GM21367 (cell line): ENCODE data around the gene CD99.
"Not testable (repeated sequence)": the region's sequence is repeated elsewhere in the genome, so short reads cannot be mapped to it uniquely, and the experiment has no call there.

Experiments used
- ATAC-seq: cut with Tn5 transposase; IDR thresholded peaks from one replicate; pipeline ENCODE4 v1.9.1; 2021; ENCODE audit not compliant: unreplicated experiment

CD99 gene

GRCh38 chrX:2719774-2720447, 28.8 kb downstream of the CD99 start:
- no peak for ATAC-seq

- no peak for ATAC-seq
Measured at GRCh38 chrX:2723286-2723879, 32.3 kb downstream of the CD99 start.

- not testable (repeated sequence) for ATAC-seq
Measured at GRCh38 chrX:2727264-2727663, 36.2 kb downstream of the CD99 start.

- no peak for ATAC-seq
Measured at GRCh38 chrX:2732076-2732475, 41.0 kb downstream of the CD99 start.

GRCh38 chrX:2732649-2733048, 41.6 kb downstream of the CD99 start:
- no peak for ATAC-seq

DNA sequence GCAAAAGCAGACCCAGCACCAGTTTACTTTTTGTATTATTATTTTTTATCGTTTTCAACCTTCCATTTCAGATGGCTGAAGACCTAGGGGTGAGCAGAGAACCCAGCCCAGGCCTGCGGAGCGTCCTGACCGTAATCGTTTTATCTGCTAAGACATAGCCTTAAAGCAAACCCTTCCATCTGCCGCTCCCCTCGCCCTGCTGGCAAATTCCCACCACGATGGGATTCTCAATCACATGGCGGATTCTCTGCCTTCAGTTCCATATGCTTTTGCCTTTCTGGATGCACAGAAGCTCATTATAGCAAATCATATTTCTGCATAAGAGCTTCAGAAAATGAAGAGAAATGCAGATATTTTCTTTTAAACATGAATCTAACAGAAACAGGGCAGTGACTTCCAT, 42.2 kb downstream of the CD99 start:
- ATAC-seq = no peak

GRCh38 chrX:2735270-2735669, 44.2 kb downstream of the CD99 start:
- no peak for ATAC-seq

- no peak for ATAC-seq
Measured at GRCh38 chrX:2740672-2741071, 49.6 kb downstream of the CD99 start.

DNA sequence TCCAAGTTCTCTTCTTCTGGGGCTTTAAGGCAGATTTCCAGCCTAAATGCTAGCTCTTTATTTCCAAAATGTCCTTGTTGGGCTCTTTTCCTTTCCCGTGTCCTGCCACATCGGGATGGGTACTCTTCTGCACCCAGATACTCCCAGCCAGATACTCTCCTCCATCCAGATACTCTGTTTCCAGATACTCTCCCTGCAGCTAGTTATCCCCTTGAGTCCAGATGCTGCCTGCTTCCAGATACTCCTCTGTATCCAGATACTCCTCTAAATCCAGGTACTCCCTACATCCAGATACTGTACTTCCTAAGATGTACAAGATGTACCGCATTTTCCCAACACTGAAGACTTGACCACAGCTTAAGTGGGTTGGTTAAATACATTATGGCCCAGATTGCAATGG, 50.3 kb downstream of the CD99 start:
- ATAC-seq = no peak

DNA sequence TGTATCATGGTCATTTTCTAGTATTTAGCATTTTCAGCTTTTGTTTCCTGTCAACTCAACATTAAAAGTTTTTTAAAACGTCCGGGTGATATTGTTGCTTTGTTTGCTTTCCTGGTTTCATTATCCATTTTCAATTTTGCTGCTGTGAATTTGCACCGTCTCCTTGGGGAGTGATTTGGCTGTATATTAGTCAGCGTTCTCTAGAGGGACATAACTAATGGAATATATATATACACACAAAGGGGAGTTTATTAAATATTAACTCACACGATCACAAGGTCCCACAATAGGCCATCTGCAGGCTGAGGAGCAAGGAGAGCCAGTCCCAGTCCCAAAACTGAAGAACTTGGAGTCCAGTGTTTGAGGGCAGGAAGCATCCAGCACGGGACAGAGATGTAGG, 55.2 kb downstream of the CD99 start:
- not testable (repeated sequence) for ATAC-seq

- no peak for ATAC-seq
Measured at GRCh38 chrX:2748171-2748814, 57.2 kb downstream of the CD99 start.

DNA sequence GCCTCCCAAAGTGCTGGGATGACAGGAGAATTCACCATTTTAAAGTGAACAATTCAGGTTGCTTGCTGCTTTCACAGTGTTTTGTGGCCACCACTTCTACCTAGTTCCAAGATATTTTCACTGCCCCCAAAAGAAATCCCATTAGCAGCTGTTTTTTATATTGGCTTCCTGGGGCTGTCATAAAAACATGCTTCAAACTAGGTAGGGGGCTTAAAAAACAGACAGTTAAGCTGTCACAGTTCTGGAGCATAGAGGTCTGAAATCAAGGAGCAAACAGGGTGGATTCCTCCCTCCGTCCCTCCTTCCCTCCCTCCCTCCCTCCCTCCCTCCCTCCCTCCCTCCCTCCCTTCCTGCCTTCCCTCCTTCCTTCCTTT, 57.7 kb downstream of the CD99 start:
- ATAC-seq = no peak

DNA sequence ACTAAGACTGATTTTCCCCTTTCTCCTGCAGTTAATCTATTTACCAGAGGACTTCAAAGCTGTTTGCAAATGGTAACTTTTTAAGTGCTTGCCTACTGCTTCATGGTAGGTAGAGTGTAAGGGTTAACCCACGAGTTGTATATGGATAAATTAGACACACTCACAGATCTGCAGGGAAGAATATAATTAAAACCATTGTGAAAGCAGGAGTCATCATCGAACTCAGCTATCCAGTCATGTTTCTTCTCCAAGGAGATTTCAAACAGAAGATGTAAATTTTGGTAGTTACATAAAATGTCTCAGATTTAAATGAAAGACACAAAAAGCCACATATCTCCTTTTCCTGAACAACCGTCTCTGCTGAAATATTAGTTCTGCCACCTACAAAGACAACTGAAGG, 60.2 kb downstream of the CD99 start:
- no peak for ATAC-seq

DNA sequence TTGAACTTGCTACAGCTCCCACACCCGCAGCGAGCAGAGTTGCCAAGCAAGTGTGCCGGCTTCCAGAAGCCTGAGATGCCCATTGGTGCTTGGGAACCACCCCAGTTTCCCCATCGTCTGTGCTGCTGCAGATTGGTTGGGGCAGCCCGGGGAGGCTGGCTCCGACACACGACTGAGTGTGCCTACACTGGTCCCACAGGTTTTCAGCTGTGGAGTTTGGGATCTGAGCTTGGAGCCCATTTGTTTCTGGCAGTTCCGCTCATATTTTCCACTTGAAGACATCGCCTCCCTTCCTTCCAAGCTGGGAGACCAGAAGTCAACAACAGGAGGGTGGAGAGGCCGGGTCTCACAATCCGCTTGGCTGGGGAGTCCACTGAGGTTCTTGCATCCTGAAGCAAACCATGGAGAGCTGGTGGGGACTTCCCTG, 60.8 kb downstream of the CD99 start, which contains the start of gene XG:
Gene XG, plus strand, starts transcription at position 167 of the 427 bp plus-strand sequence. Its CDS starts 235 bp downstream, at position 402.
- not testable (repeated sequence) for ATAC-seq

- not testable (repeated sequence) for ATAC-seq
Measured at GRCh38 chrX:2752441-2752840, 61.3 kb downstream of the CD99 start.

GRCh38 chrX:2755163-2755715, 64.1 kb downstream of the CD99 start:
- ATAC-seq = not testable (repeated sequence)

GRCh38 chrX:2756548-2756947, 65.5 kb downstream of the CD99 start:
- ATAC-seq = no peak

GRCh38 chrX:2761246-2761645, 70.2 kb downstream of the CD99 start:
- ATAC-seq = no peak

GRCh38 chrX:2762671-2763070, 71.6 kb downstream of the CD99 start:
- ATAC-seq = not testable (repeated sequence)

DNA sequence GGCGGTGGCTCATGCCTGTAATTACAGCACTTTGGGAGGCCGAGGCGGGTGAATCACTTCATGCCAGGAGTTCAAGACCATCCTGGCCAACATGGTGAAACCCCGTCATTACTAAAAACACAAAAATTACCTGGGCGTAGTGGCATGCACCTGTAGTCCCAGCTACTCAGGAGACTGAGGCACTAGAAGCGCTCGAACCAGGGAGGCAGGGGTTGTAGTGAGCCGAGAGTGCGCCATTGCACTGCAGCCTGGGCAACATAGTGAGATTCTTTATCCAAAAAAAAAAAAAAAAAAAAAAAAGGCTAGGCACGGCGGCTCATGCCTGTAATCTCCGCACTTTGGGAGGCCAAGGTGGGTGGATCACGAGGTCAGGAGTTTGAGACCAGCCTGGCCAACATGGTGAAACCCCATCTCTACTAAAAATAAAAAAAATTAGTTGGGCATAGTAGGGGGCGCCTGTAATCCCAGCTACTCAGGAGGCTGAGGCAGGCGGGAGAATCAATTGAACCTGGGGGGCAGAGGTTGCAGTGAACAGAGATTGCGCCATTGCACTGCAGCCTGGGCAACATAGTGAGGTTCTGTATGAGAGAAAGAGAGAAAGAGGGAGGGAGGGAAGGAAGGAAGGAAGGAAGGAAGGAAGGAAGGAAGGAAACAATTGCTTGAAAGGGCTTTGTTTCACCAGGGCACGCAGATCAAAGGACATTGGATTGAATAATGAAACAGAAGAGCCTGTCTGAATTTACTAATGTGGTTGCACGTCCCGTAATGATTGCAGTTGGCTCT, 73.9 kb downstream of the CD99 start:
- ATAC-seq = not testable (repeated sequence)

DNA sequence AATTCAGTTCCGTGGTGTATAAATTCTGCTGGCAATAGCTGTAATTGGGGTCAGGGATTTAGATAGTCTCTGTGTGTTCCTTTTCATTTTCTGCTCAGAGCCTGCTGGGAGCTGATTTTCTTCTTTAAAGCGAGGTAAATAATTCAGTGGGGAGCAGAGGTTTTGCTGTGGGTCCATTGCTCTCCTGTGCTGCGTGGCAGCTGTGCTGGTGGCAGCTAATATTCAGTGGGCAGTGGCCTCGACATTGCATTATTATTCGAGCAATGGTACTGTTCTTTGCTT, 74.4 kb downstream of the CD99 start:
- ATAC-seq = no peak
